ENCODE data around the gene ZBTB1. TPM values are rescaled to one million over a fixed set of nuclear protein-coding genes. Genes with fewer than 3 reads are reported as not detected.

Gene ZBTB1
- total and polyA plus RNA-seq, 9 of the 15 experiments (the other 6 are each of a cell fraction or from before 2014, with no cell fraction given) = 2.3 to 16.5 (median 9.0) TPM

DNA sequence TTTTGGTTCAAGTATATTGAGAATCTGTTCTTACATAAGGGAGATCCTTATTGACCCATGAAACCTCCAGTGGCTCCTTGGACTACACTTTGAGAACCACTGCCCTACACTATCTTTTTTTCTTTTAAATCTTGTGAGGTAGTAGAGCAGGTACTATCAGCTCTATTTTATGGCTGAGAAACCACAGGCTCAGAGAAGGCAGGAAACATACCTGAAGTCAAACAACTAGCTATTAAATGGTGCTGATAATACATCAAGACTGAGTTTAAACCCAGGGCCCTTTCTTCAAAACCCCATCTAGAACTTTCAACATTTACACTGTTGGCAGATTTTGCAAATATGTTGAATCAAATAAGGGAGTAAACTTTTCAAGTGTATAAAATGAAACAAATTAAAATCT, 7.8 kb upstream of the ZBTB1 start:
- POLR2A ChIA-PET = interaction anchor here (0.9 kb wide), 1 partner anchor 24 kb away, joined by 3 read pairs; no protein-coding TSS in a partner anchor
- in situ Hi-C loops (cut with MboI) (no loop called here), intact Hi-C loops (cut with micrococcal nuclease) (no loop called here)
- DNase-seq (ENCODE audit: extremely low read depth in 1 of 4, low spot score in 3 of 4) = no peak
- H3K9me3 ChIP-seq (replicated peaks; ENCODE audit: control insufficient read depth, insufficient read depth, low read depth, low read length) = no peaks in the 10 kb centered on the region
- no peak for ATAC-seq
- no peak for FAIRE-seq
- no peaks in the 10 kb centered on the region for H3K36me3 ChIP-seq (ENCODE audit: control insufficient read depth, insufficient read depth, low read length)
- H4K20me1 ChIP-seq (replicated peaks; ENCODE audit: control insufficient read depth, insufficient read depth, low read length) = no peaks in the 10 kb centered on the region
- no peak overlapping the region for H3K4me2 ChIP-seq (ENCODE audit: insufficient read depth, low read length)
- no peak overlapping the region for H3K4me3 ChIP-seq
- H3K27ac ChIP-seq (ENCODE audit: extremely low read depth, low read depth, low read length) = no peak overlapping the region
- CTCF ChIA-PET (ENCODE audit: low intra/inter-chr PET ratio) = no interaction called here
- no peak overlapping the region for H3K9ac ChIP-seq (ENCODE audit: insufficient read depth in 1 of 2, low read depth in 2 of 2, low read length in 2 of 2)
- H3K4me1 ChIP-seq (replicated peaks in 1 of 2; ENCODE audit: control insufficient read depth in 2 of 2, insufficient read depth in 2 of 2, low read length in 2 of 2) = peaks cover 3 to 8% of the 10 kb centered on the region in 2 experiments; a peak in 4 of 5 replicates
- H3K27me3 ChIP-seq (ENCODE audit: control insufficient read depth in 2 of 2, insufficient read depth in 2 of 2, low read length in 2 of 2) = no peaks in the 10 kb centered on the region
- no peak overlapping the region for H2AFZ ChIP-seq (ENCODE audit: low read depth, low read length)
- H3K79me2 ChIP-seq (ENCODE audit: control insufficient read depth, insufficient read depth, low read length) = no peaks in the 10 kb centered on the region; the same call in 2 of the 3 replicates
- no peaks in the 10 kb centered on the region for H3K9me1 ChIP-seq (ENCODE audit: control insufficient read depth, insufficient read depth, low read length)
- no TSS peak for BruUV-seq (replicated peaks)
- TF ChIP-seq, protein P1, sequence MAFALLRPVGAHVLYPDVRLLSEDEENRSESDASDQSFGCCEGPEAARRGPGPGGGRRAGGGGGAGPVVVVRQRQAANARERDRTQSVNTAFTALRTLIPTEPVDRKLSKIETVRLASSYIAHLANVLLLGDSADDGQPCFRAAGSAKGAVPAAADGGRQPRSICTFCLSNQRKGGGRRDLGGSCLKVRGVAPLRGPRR (CRISPR knock-in tag; IDR thresholded peaks at IDR 0.05) = no peak
- TF ChIP-seq, protein P2, sequence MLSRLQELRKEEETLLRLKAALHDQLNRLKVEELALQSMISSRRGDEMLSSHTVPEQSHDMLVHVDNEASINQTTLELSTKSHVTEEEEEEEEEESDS (CRISPR knock-in tag; IDR thresholded peaks at IDR 0.05) = no peak
- TF ChIP-seq SAFB2 (IDR thresholded peaks at IDR 0.05; ENCODE audit: borderline replicate concordance, low read depth, low read length, severe bottlenecking) (no peak), ASH1L (IDR thresholded peaks at IDR 0.05; ENCODE audit: borderline replicate concordance, low read depth, partially characterized antibody) (no peak), NCOA4 (IDR thresholded peaks at IDR 0.05; ENCODE audit: partially characterized antibody) (no peak), RBFOX2 (IDR thresholded peaks at IDR 0.05; ENCODE audit: low read depth, low read length) (no peak), SPI1 (IDR thresholded peaks at IDR 0.05; ENCODE audit: borderline replicate concordance, low read depth, low read length) (no peak), ZSCAN29 (IDR thresholded peaks at IDR 0.05) (no peak), HCFC1 (IDR thresholded peaks at IDR 0.05; ENCODE audit: low read depth, low read length) (no peak), ZNF408 (CRISPR knock-in tag; IDR thresholded peaks at IDR 0.05; ENCODE audit: low read depth) (no peak), MTA2 (IDR thresholded peaks at IDR 0.05; ENCODE audit: low read depth) (no peak), XRCC5 (IDR thresholded peaks at IDR 0.05; ENCODE audit: low read depth, low read length) (no peak), SMARCE1 (IDR thresholded peaks at IDR 0.05) (no peak)
- TF ChIP-seq, protein P3, sequence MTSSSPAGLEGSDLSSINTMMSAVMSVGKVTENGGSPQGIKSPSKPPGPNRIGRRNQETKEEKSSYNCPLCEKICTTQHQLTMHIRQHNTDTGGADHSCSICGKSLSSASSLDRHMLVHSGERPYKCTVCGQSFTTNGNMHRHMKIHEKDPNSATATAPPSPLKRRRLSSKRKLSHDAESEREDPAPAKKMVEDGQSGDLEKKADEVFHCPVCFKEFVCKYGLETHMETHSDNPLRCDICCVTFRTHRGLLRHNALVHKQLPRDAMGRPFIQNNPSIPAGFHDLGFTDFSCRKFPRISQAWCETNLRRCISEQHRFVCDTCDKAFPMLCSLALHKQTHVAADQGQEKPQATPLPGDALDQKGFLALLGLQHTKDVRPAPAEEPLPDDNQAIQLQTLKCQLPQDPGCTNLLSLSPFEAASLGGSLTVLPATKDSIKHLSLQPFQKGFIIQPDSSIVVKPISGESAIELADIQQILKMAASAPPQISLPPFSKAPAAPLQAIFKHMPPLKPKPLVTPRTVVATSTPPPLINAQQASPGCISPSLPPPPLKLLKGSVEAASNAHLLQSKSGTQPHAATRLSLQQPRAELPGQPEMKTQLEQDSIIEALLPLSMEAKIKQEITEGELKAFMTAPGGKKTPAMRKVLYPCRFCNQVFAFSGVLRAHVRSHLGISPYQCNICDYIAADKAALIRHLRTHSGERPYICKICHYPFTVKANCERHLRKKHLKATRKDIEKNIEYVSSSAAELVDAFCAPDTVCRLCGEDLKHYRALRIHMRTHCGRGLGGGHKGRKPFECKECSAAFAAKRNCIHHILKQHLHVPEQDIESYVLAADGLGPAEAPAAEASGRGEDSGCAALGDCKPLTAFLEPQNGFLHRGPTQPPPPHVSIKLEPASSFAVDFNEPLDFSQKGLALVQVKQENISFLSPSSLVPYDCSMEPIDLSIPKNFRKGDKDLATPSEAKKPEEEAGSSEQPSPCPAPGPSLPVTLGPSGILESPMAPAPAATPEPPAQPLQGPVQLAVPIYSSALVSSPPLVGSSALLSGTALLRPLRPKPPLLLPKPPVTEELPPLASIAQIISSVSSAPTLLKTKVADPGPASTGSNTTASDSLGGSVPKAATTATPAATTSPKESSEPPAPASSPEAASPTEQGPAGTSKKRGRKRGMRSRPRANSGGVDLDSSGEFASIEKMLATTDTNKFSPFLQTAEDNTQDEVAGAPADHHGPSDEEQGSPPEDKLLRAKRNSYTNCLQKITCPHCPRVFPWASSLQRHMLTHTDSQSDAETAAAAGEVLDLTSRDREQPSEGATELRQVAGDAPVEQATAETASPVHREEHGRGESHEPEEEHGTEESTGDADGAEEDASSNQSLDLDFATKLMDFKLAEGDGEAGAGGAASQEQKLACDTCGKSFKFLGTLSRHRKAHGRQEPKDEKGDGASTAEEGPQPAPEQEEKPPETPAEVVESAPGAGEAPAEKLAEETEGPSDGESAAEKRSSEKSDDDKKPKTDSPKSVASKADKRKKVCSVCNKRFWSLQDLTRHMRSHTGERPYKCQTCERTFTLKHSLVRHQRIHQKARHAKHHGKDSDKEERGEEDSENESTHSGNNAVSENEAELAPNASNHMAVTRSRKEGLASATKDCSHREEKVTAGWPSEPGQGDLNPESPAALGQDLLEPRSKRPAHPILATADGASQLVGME (CRISPR knock-in tag; IDR thresholded peaks at IDR 0.05) = no peak
- TF ChIP-seq, protein P4, sequence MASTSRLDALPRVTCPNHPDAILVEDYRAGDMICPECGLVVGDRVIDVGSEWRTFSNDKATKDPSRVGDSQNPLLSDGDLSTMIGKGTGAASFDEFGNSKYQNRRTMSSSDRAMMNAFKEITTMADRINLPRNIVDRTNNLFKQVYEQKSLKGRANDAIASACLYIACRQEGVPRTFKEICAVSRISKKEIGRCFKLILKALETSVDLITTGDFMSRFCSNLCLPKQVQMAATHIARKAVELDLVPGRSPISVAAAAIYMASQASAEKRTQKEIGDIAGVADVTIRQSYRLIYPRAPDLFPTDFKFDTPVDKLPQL (IDR thresholded peaks at IDR 0.05; ENCODE audit: extremely low read depth, insufficient read length) = no peak
- TF ChIP-seq, protein P5, sequence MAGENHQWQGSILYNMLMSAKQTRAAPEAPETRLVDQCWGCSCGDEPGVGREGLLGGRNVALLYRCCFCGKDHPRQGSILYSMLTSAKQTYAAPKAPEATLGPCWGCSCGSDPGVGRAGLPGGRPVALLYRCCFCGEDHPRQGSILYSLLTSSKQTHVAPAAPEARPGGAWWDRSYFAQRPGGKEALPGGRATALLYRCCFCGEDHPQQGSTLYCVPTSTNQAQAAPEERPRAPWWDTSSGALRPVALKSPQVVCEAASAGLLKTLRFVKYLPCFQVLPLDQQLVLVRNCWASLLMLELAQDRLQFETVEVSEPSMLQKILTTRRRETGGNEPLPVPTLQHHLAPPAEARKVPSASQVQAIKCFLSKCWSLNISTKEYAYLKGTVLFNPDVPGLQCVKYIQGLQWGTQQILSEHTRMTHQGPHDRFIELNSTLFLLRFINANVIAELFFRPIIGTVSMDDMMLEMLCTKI (IDR thresholded peaks at IDR 0.05; ENCODE audit: partially characterized antibody) = no peak
